ENCODE data around the gene MAP3K6. TPM values are rescaled to one million over a fixed set of nuclear protein-coding genes. Genes with fewer than 3 reads are reported as not detected.

Gene MAP3K6
- total and polyA plus RNA-seq, 4 experiments from 2014 or later: 4.5 to 11.7 (median 8.5) TPM

- Histone ChIP-seq H3K27me3 (ENCODE audit: insufficient read depth, low read length) (no peaks in the 10 kb centered on the region), H3K4me1 (ENCODE audit: insufficient read depth, low read length) (peaks cover 18% of the 10 kb centered on the region), H3K36me3 (ENCODE audit: insufficient read depth, low read length) (no peaks in the 10 kb centered on the region), H3K9me3 (ENCODE audit: control insufficient read depth in 1 of 2, low read length in 2 of 2) (no peaks in the 10 kb centered on the region), H3K27ac (ENCODE audit: low read depth, low read length) (no peak overlapping the region), H3K4me3 (ENCODE audit: low read length in 2 of 2) (no peak overlapping the region)
- Mint-ChIP-seq H3K9me3 (peaks cover 0 to 1% (median 0%) of the 10 kb centered on the region in 8 donors), H3K36me3 (peaks cover 0 to 1% of the 10 kb centered on the region in 2 donors), H3K27ac (no peak overlapping the region), H3K27me3 (no peaks in the 10 kb centered on the region), H3K4me1 (peaks cover 1 to 26% (median 12%) of the 10 kb centered on the region in 4 donors), H3K4me3 (no peak overlapping the region)
- intact Hi-C loops (cut with micrococcal nuclease): loop anchor here (5.0 kb wide), 1 partner anchor 200 kb away; no protein-coding TSS in a partner anchor
- no peak for DNase-seq
- CTCF ChIA-PET (ENCODE audit: partially characterized antibody): interaction anchor here (0.9 to 13.9 kb wide), 16 partner anchors 9 to 294 kb away, joined by 3 to 317 read pairs (median 4); partner anchors contain the start of gene AHDC1
- POLR2A ChIA-PET (ENCODE audit: partially characterized antibody): interaction anchor here (0.6 to 2.6 kb wide), 7 partner anchors 31 to 508 kb away, joined by 3 to 15 read pairs (median 3); partner anchors contain the start of gene AHDC1
These were observed 30.3 kb upstream of the MAP3K6 start for GRCh38 chr1:27397110-27397509.

DNA sequence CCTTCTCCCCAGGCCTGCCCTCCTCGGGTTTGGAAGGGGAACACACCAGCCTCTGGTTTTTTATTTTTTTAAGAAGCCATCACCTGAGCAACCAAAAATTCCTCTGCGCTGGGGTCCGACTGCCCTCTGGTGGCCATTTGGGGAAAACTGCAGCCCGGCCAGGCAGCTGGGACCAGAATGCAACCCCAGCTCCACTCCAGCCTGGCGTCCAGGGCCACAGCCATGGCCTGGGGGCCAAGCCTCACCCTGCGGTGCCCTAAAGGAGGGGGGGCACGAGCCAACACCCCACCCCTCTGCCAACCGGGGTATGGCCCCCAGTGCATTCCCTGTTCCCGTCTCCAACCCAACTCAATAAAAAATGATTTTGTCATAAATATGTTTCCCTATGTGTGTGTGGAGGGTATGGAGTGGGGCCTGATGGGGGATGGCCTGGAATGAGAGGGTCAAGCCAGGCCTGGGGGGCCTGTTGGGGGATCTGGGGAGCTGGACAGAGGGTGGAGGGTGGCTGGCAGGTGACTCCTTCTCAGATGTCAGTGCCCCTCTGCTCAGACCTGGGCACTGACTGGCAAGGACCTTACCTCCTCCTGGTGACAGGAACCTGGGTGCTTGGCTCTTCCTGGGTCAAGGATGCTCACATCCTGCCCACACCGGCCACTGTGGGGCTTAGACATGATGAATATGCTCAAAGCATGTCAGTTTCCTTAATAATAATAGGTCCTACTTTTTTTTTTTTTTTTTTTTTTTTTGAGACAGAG, 28.9 kb upstream of the MAP3K6 start:
- Mint-ChIP-seq H3K27me3 (no peaks in the 10 kb centered on the region), H3K4me1 (peaks cover 9 to 26% (median 16%) of the 10 kb centered on the region in 4 donors), H3K9me3 (peaks cover 0 to 1% (median 0%) of the 10 kb centered on the region in 8 donors), H3K36me3 (no peaks in the 10 kb centered on the region), H3K4me3 (peak overlapping the region in 2 of 8 donors; percentile 36 to 68), H3K27ac (peak overlapping the region in 6 of 7 donors; percentile 51 to 79 (median 65))
- intact Hi-C loops (cut with micrococcal nuclease): loop anchor here (1.0 to 5.0 kb wide), 4 partner anchors 38 to 198 kb away; no protein-coding TSS in a partner anchor
- CTCF ChIA-PET (ENCODE audit: partially characterized antibody): interaction anchor here (0.6 to 13.9 kb wide), 27 partner anchors 10 to 600 kb away, joined by 3 to 317 read pairs (median 4); partner anchors contain the start of genes AHDC1, MAP3K6 and SYTL1
- Histone ChIP-seq H3K27ac (ENCODE audit: low read depth, low read length) (no peak overlapping the region), H3K4me1 (ENCODE audit: insufficient read depth, low read length) (peaks cover 26% of the 10 kb centered on the region), H3K4me3 (ENCODE audit: low read length in 2 of 2) (no peak overlapping the region), H3K27me3 (ENCODE audit: insufficient read depth, low read length) (no peaks in the 10 kb centered on the region), H3K9me3 (ENCODE audit: control insufficient read depth in 1 of 2, low read length in 2 of 2) (no peaks in the 10 kb centered on the region), H3K36me3 (ENCODE audit: insufficient read depth, low read length) (no peaks in the 10 kb centered on the region)
- peak; percentile 81 to 84 (median 82) for DNase-seq
- POLR2A ChIA-PET (ENCODE audit: partially characterized antibody): interaction anchor here (0.9 to 2.6 kb wide), 9 partner anchors 30 to 267 kb away, joined by 3 to 15 read pairs (median 4); partner anchors contain the start of genes SYTL1 and WASF2

- no peaks in the 10 kb centered on the region for H3K36me3 Mint-ChIP-seq
- intact Hi-C loops (cut with micrococcal nuclease): loop anchor here (1.0 to 5.0 kb wide), 4 partner anchors 38 to 198 kb away; no protein-coding TSS in a partner anchor
- DNase-seq: no peak
- peaks cover 9 to 24% (median 16%) of the 10 kb centered on the region in 4 donors for H3K4me1 Mint-ChIP-seq
- H3K9me3 ChIP-seq (ENCODE audit: control insufficient read depth in 1 of 2, low read length in 2 of 2): no peaks in the 10 kb centered on the region
- CTCF ChIA-PET (ENCODE audit: partially characterized antibody): interaction anchor here (0.6 to 13.9 kb wide), 26 partner anchors 8 to 298 kb away, joined by 3 to 317 read pairs (median 4); partner anchors contain the start of genes AHDC1, MAP3K6 and SYTL1
- H3K27me3 ChIP-seq (ENCODE audit: insufficient read depth, low read length): no peaks in the 10 kb centered on the region
- no peaks in the 10 kb centered on the region for H3K36me3 ChIP-seq (ENCODE audit: insufficient read depth, low read length)
- peak overlapping the region in 2 of 8 donors; percentile 36 to 68 for H3K4me3 Mint-ChIP-seq
- peaks cover 26% of the 10 kb centered on the region for H3K4me1 ChIP-seq (ENCODE audit: insufficient read depth, low read length)
- no peaks in the 10 kb centered on the region for H3K27me3 Mint-ChIP-seq
- no peak overlapping the region for H3K27ac ChIP-seq (ENCODE audit: low read depth, low read length)
- H3K9me3 Mint-ChIP-seq: peaks cover 0 to 1% (median 0%) of the 10 kb centered on the region in 8 donors
- POLR2A ChIA-PET (ENCODE audit: partially characterized antibody): interaction anchor here (0.9 to 2.6 kb wide), 6 partner anchors 35 to 268 kb away, joined by 3 to 15 read pairs (median 6); partner anchors contain the start of gene SYTL1
- H3K27ac Mint-ChIP-seq: peak overlapping the region; percentile 57 to 79 (median 69)
- H3K4me3 ChIP-seq (ENCODE audit: low read length in 2 of 2): no peak overlapping the region
These were observed 28.2 kb upstream of the MAP3K6 start for GRCh38 chr1:27394925-27395324.

DNA sequence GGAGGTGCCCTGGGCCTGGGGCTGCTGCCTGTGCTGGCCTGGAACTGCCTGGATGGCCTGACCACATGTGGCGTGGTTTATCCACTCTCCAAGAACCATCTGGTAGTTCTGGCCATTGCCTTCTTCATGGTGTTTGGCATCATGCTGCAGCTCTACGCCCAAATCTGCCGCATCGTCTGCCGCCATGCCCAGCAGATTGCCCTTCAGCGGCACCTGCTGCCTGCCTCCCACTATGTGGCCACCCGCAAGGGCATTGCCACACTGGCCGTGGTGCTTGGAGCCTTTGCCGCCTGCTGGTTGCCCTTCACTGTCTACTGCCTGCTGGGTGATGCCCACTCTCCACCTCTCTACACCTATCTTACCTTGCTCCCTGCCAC, 27.5 kb upstream of the MAP3K6 start:
- Histone ChIP-seq H3K4me3 (ENCODE audit: low read length in 2 of 2) (no peak overlapping the region), H3K27ac (ENCODE audit: low read depth, low read length) (no peak overlapping the region), H3K9me3 (ENCODE audit: control insufficient read depth in 1 of 2, low read length in 2 of 2) (no peaks in the 10 kb centered on the region), H3K4me1 (ENCODE audit: insufficient read depth, low read length) (peaks cover 26% of the 10 kb centered on the region), H3K36me3 (ENCODE audit: insufficient read depth, low read length) (no peaks in the 10 kb centered on the region), H3K27me3 (ENCODE audit: insufficient read depth, low read length) (no peaks in the 10 kb centered on the region)
- DNase-seq: no peak
- Mint-ChIP-seq H3K4me3 (peak overlapping the region in 4 of 8 donors; percentile 38 to 68 (median 51)), H3K9me3 (peaks cover 0 to 1% (median 0%) of the 10 kb centered on the region in 8 donors), H3K27me3 (no peaks in the 10 kb centered on the region), H3K27ac (peak overlapping the region in 5 of 7 donors; percentile 27 to 79 (median 75)), H3K36me3 (no peaks in the 10 kb centered on the region), H3K4me1 (peaks cover 9 to 24% (median 16%) of the 10 kb centered on the region in 4 donors)
- CTCF ChIA-PET (ENCODE audit: partially characterized antibody): interaction anchor here (0.7 to 13.9 kb wide), 20 partner anchors 8 to 297 kb away, joined by 3 to 317 read pairs (median 5); partner anchors contain the start of genes AHDC1 and SYTL1
- intact Hi-C loops (cut with micrococcal nuclease): no loop called here
- POLR2A ChIA-PET (ENCODE audit: partially characterized antibody): interaction anchor here (1.1 to 2.6 kb wide), 5 partner anchors 35 to 269 kb away, joined by 3 to 15 read pairs (median 7); partner anchors contain the start of gene SYTL1

DNA sequence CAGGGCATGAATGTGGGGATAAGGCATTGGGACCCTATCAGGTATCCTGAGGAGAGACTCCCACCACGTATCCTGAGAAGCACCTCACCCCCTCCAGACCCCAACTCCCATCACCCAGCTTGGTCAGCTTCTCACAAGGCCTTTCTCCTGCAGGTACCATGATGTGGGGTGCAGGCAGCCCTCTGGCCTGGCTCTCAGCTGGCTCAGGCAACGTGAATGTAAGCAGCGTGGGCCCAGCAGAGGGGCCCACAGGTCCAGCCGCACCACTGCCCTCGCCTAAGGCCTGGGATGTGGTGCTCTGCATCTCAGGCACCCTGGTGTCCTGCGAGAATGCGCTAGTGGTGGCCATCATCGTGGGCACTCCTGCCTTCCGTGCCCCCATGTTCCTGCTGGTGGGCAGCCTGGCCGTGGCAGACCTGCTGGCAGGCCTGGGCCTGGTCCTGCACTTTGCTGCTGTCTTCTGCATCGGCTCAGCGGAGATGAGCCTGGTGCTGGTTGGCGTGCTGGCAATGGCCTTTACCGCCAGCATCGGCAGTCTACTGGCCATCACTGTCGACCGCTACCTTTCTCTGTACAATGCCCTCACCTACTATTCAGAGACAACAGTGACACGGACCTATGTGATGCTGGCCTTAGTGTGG, 27.0 kb upstream of the MAP3K6 start:
- Histone ChIP-seq H3K4me1 (ENCODE audit: insufficient read depth, low read length) (peaks cover 26% of the 10 kb centered on the region), H3K4me3 (ENCODE audit: low read length in 2 of 2) (no peak overlapping the region), H3K36me3 (ENCODE audit: insufficient read depth, low read length) (no peaks in the 10 kb centered on the region), H3K27ac (ENCODE audit: low read depth, low read length) (no peak overlapping the region), H3K27me3 (ENCODE audit: insufficient read depth, low read length) (no peaks in the 10 kb centered on the region), H3K9me3 (ENCODE audit: control insufficient read depth in 1 of 2, low read length in 2 of 2) (no peaks in the 10 kb centered on the region)
- Mint-ChIP-seq H3K4me1 (peaks cover 9 to 24% (median 16%) of the 10 kb centered on the region in 4 donors), H3K9me3 (peaks cover 0 to 1% (median 0%) of the 10 kb centered on the region in 8 donors), H3K4me3 (peak overlapping the region in 4 of 8 donors; percentile 7 to 49 (median 27)), H3K27ac (peak overlapping the region in 3 of 7 donors; percentile 27 to 75 (median 72)), H3K27me3 (no peaks in the 10 kb centered on the region), H3K36me3 (no peaks in the 10 kb centered on the region)
- no peak for DNase-seq
- CTCF ChIA-PET (ENCODE audit: partially characterized antibody): interaction anchor here (1.1 to 13.9 kb wide), 8 partner anchors 9 to 213 kb away, joined by 3 to 317 read pairs (median 10); partner anchors contain the start of genes AHDC1 and SYTL1
- intact Hi-C loops (cut with micrococcal nuclease): loop anchor here (2.0 kb wide), 1 partner anchor 291 kb away; no protein-coding TSS in a partner anchor
- POLR2A ChIA-PET (ENCODE audit: partially characterized antibody): interaction anchor here (1.9 kb wide), 1 partner anchor 269 kb away, joined by 6 read pairs; no protein-coding TSS in a partner anchor

- Mint-ChIP-seq H3K9me3 (peaks cover 0 to 1% (median 0%) of the 10 kb centered on the region in 8 donors), H3K36me3 (no peaks in the 10 kb centered on the region), H3K4me3 (peak overlapping the region; percentile 35 to 72 (median 58)), H3K27me3 (peaks cover 1 to 4% of the 10 kb centered on the region in 2 donors), H3K27ac (peak overlapping the region in 5 of 7 donors; percentile 59 to 82 (median 72)), H3K4me1 (peaks cover 11 to 30% (median 17%) of the 10 kb centered on the region in 4 donors)
- Histone ChIP-seq H3K4me1 (ENCODE audit: insufficient read depth, low read length) (peaks cover 26% of the 10 kb centered on the region), H3K4me3 (ENCODE audit: low read length in 2 of 2) (peak overlapping the region; percentile 17 to 68), H3K9me3 (ENCODE audit: control insufficient read depth in 1 of 2, low read length in 2 of 2) (no peaks in the 10 kb centered on the region), H3K36me3 (ENCODE audit: insufficient read depth, low read length) (no peaks in the 10 kb centered on the region), H3K27ac (ENCODE audit: low read depth, low read length) (peak overlapping the region; percentile 42), H3K27me3 (ENCODE audit: insufficient read depth, low read length) (no peaks in the 10 kb centered on the region)
- CTCF ChIA-PET (ENCODE audit: partially characterized antibody): interaction anchor here (1.1 to 13.9 kb wide), 4 partner anchors 10 to 214 kb away, joined by 3 to 317 read pairs (median 54); partner anchors contain the start of gene AHDC1
- intact Hi-C loops (cut with micrococcal nuclease): loop anchor here (1.0 to 2.0 kb wide), 3 partner anchors 213 to 290 kb away; no protein-coding TSS in a partner anchor
- no peak for DNase-seq
- POLR2A ChIA-PET (ENCODE audit: partially characterized antibody): no interaction called here
These were observed 26.2 kb upstream of the MAP3K6 start for GRCh38 chr1:27392778-27393635.
